ENCODE measurements around the gene SEMA4D. TPM values are rescaled to one million over a fixed set of nuclear protein-coding genes. Genes with fewer than 3 reads are reported as not detected.

Gene SEMA4D
- polyA plus RNA-seq, 1 donor from 2014 or later: 34.0 TPM

GRCh38 chr9:89323390-89323789 lies 174.5 kb downstream of the SEMA4D start:
- no peaks in the 10 kb centered on the region for H3K9me2 ChIP-seq (ENCODE audit: insufficient read depth, low read length)
- no peak for TF ChIP-seq SMC3 (conservative IDR thresholded peaks at IDR 0.05; ENCODE audit: poor library complexity)
- TF ChIP-seq EP300 (conservative IDR thresholded peaks at IDR 0.05; ENCODE audit: poor library complexity, severe bottlenecking): no peak
- TF ChIP-seq EZH2 (IDR thresholded peaks at IDR 0.05; ENCODE audit: borderline replicate concordance, insufficient read depth, low read length, poor library complexity, severe bottlenecking): no peak
- TF ChIP-seq MXI1 (conservative IDR thresholded peaks at IDR 0.05; ENCODE audit: poor library complexity, severe bottlenecking): no peak
- no peak for TF ChIP-seq RAD21 (conservative IDR thresholded peaks at IDR 0.05)
- no peak for TF ChIP-seq TAF1 (IDR thresholded peaks at IDR 0.05; ENCODE audit: low read depth)
- TF ChIP-seq CTCF (IDR thresholded peaks at IDR 0.05; ENCODE audit: poor library complexity, severe bottlenecking): no peak
- TF ChIP-seq POLR2AphosphoS5 (IDR thresholded peaks at IDR 0.05): no peak
- TF ChIP-seq REST (IDR thresholded peaks at IDR 0.05; ENCODE audit: borderline replicate concordance): no peak
- H3K36me3 ChIP-seq (ENCODE audit: insufficient read depth, low read length): no peaks in the 10 kb centered on the region
- no peak overlapping the region for H3K27ac ChIP-seq (ENCODE audit: low read length)
- no peaks in the 10 kb centered on the region for H3K9me3 ChIP-seq (ENCODE audit: low read length)
- H3K79me2 ChIP-seq (replicated peaks; ENCODE audit: insufficient read depth, low read length): peaks cover 71% of the 10 kb centered on the region
- H3K4me3 ChIP-seq (ENCODE audit: low read length): no peak overlapping the region
- H3K4me2 ChIP-seq (ENCODE audit: low read length): no peak overlapping the region
- no peaks in the 10 kb centered on the region for H3F3A ChIP-seq (ENCODE audit: insufficient read depth, low read length, poor library complexity, severe bottlenecking)
- H3K9ac ChIP-seq (ENCODE audit: low read length): no peak overlapping the region
- H2AFZ ChIP-seq (ENCODE audit: low read depth, low read length): no peak overlapping the region
- H4K20me1 ChIP-seq (ENCODE audit: insufficient read depth): no peaks in the 10 kb centered on the region
- no peaks in the 10 kb centered on the region for H3K27me3 ChIP-seq (ENCODE audit: insufficient read depth, low read depth, low read length)

GRCh38 chr9:89319015-89319905 lies 178.7 kb downstream of the SEMA4D start:
- H3K36me3 ChIP-seq (ENCODE audit: insufficient read depth, low read length): peaks cover 9% of the 10 kb centered on the region
- TF ChIP-seq SMC3 (conservative IDR thresholded peaks at IDR 0.05; ENCODE audit: poor library complexity): no peak
- no peak for TF ChIP-seq POLR2AphosphoS5 (IDR thresholded peaks at IDR 0.05)
- TF ChIP-seq EP300 (conservative IDR thresholded peaks at IDR 0.05; ENCODE audit: poor library complexity, severe bottlenecking): no peak
- no peak for TF ChIP-seq TAF1 (IDR thresholded peaks at IDR 0.05; ENCODE audit: low read depth)
- peak; percentile 52 for TF ChIP-seq MXI1 (conservative IDR thresholded peaks at IDR 0.05; ENCODE audit: poor library complexity, severe bottlenecking)
- TF ChIP-seq EZH2 (IDR thresholded peaks at IDR 0.05; ENCODE audit: borderline replicate concordance, insufficient read depth, low read length, poor library complexity, severe bottlenecking): no peak
- TF ChIP-seq CTCF (IDR thresholded peaks at IDR 0.05; ENCODE audit: poor library complexity, severe bottlenecking): peak; percentile 4
- no peak for TF ChIP-seq REST (IDR thresholded peaks at IDR 0.05; ENCODE audit: borderline replicate concordance)
- no peak for TF ChIP-seq RAD21 (conservative IDR thresholded peaks at IDR 0.05)
- H3F3A ChIP-seq (ENCODE audit: insufficient read depth, low read length, poor library complexity, severe bottlenecking): no peaks in the 10 kb centered on the region
- no peaks in the 10 kb centered on the region for H3K9me2 ChIP-seq (ENCODE audit: insufficient read depth, low read length)
- H3K79me2 ChIP-seq (replicated peaks; ENCODE audit: insufficient read depth, low read length): peaks cover 78% of the 10 kb centered on the region
- peak overlapping the region; percentile 95 for H3K9ac ChIP-seq (ENCODE audit: low read length)
- no peaks in the 10 kb centered on the region for H4K20me1 ChIP-seq (ENCODE audit: insufficient read depth)
- H3K27ac ChIP-seq (ENCODE audit: low read length): peak overlapping the region; percentile 93
- peak overlapping the region; percentile 79 for H3K4me3 ChIP-seq (ENCODE audit: low read length)
- peak overlapping the region; percentile 94 for H3K4me2 ChIP-seq (ENCODE audit: low read length)
- no peak overlapping the region for H2AFZ ChIP-seq (ENCODE audit: low read depth, low read length)
- no peaks in the 10 kb centered on the region for H3K27me3 ChIP-seq (ENCODE audit: insufficient read depth, low read depth, low read length)
- H3K9me3 ChIP-seq (ENCODE audit: low read length): no peaks in the 10 kb centered on the region
